ENCODE results near the gene JOSD2.

JOSD2 gene

GRCh38 chr19:50512999-50513745 is 2.2 kb upstream of the JOSD2 start:
- no peak for DNase-seq (ENCODE audit: low spot score)

GRCh38 chr19:50512112-50512998 is 1.4 kb upstream of the JOSD2 start:
- DNase-seq (ENCODE audit: low spot score), result no peak

- no peak for DNase-seq (ENCODE audit: low spot score)
Observed at GRCh38 chr19:50510700-50511068, 307 bp downstream of the JOSD2 start.

GRCh38 chr19:50510121-50510670 is 795 bp downstream of the JOSD2 start:
- DNase-seq (ENCODE audit: low spot score), result no peak

- DNase-seq (ENCODE audit: low spot score), result no peak
Observed at GRCh38 chr19:50509366-50509765, 1.6 kb downstream of the JOSD2 start.

- no peak for DNase-seq (ENCODE audit: low spot score)
Observed at GRCh38 chr19:50508843-50509190, 2.2 kb downstream of the JOSD2 start.

GRCh38 chr19:50507376-50507775 is 3.6 kb downstream of the JOSD2 start:
- DNase-seq (ENCODE audit: low spot score), result no peak

- DNase-seq (ENCODE audit: low spot score), result no peak
Observed at GRCh38 chr19:50506700-50507099, 4.3 kb downstream of the JOSD2 start.

- DNase-seq (ENCODE audit: low spot score), result no peak
Observed at GRCh38 chr19:50505856-50506611, 5.0 kb downstream of the JOSD2 start.

- no peak for DNase-seq (ENCODE audit: low spot score)
Observed at GRCh38 chr19:50501568-50502475, 9.2 kb downstream of the JOSD2 start.

- DNase-seq (ENCODE audit: low spot score), result no peak
Observed at GRCh38 chr19:50501186-50501567, 9.8 kb downstream of the JOSD2 start.

GRCh38 chr19:50500753-50501151 is 10.2 kb downstream of the JOSD2 start:
- DNase-seq (ENCODE audit: low spot score), result no peak

GRCh38 chr19:50500060-50500752 is 10.8 kb downstream of the JOSD2 start:
- no peak for DNase-seq (ENCODE audit: low spot score)

GRCh38 chr19:50498219-50499056 is 12.6 kb downstream of the JOSD2 start:
- DNase-seq (ENCODE audit: low spot score), result no peak

GRCh38 chr19:50497022-50497405 is 14.0 kb downstream of the JOSD2 start:
- no peak for DNase-seq (ENCODE audit: low spot score)

- no peak for DNase-seq (ENCODE audit: low spot score)
Observed at GRCh38 chr19:50496189-50497021, 14.6 kb downstream of the JOSD2 start.

- DNase-seq (ENCODE audit: low spot score), result no peak
Observed at GRCh38 chr19:50495020-50495531, 15.9 kb downstream of the JOSD2 start.

- no peak for DNase-seq (ENCODE audit: low spot score)
Observed at GRCh38 chr19:50494186-50495019, 16.6 kb downstream of the JOSD2 start.

Measured in hepatic stellate cell (primary cell).